Measurements from ENCODE around the gene PAPPA.

GRCh38 chr9:116238776-116239340 is 85.3 kb downstream of the PAPPA start:
- TF ChIP-seq CTCF (IDR thresholded peaks at IDR 0.05) (no peak), POLR2A (IDR thresholded peaks at IDR 0.05) (no peak)
